ENCODE data around the gene STS.
A peak's percentile ranks its signal among the peaks of the same experiment; 100 is the strongest.

STS gene

GRCh38 chrX:7190157-7190556, 42.6 kb downstream of the STS start:
- TF ChIP-seq CTCF (IDR thresholded peaks at IDR 0.05; ENCODE audit: control insufficient read depth, insufficient read depth, low read depth, low read length, missing control alignments) = no peak
- DNase-seq (ENCODE audit: low read depth) = no peak
- no peak overlapping the region for H3K4me3 ChIP-seq (ENCODE audit: control insufficient read depth, low read depth, low read length)

- no peak overlapping the region for H3K4me3 ChIP-seq (ENCODE audit: control insufficient read depth, low read depth, low read length)
- TF ChIP-seq CTCF (IDR thresholded peaks at IDR 0.05; ENCODE audit: control insufficient read depth, insufficient read depth, low read depth, low read length, missing control alignments) = peak; percentile 25
- no peak for DNase-seq (ENCODE audit: low read depth)
These were observed 44.2 kb downstream of the STS start for GRCh38 chrX:7191681-7192110.

- DNase-seq (ENCODE audit: low read depth) = no peak
- no peak overlapping the region for H3K4me3 ChIP-seq (ENCODE audit: control insufficient read depth, low read depth, low read length)
- no peak for TF ChIP-seq CTCF (IDR thresholded peaks at IDR 0.05; ENCODE audit: control insufficient read depth, insufficient read depth, low read depth, low read length, missing control alignments)
These were observed 45.4 kb downstream of the STS start for GRCh38 chrX:7192871-7193270.

- TF ChIP-seq CTCF (IDR thresholded peaks at IDR 0.05; ENCODE audit: control insufficient read depth, insufficient read depth, low read depth, low read length, missing control alignments) = no peak
- no peak overlapping the region for H3K4me3 ChIP-seq (ENCODE audit: control insufficient read depth, low read depth, low read length)
- no peak for DNase-seq (ENCODE audit: low read depth)
These were observed 47.1 kb downstream of the STS start for GRCh38 chrX:7194606-7195005.
